GM18873 (cell line): Measurements from ENCODE around the gene HOXC12.

Source experiments
- ATAC-seq: cut with Tn5 transposase; IDR thresholded peaks from one replicate; pipeline ENCODE4 v1.9.1; 2021; ENCODE audit warnings: mild to moderate bottlenecking, moderate library complexity, moderate number of reproducible peaks; ENCODE audit not compliant: unreplicated experiment, low FRiP score

The HOXC12 gene

DNA sequence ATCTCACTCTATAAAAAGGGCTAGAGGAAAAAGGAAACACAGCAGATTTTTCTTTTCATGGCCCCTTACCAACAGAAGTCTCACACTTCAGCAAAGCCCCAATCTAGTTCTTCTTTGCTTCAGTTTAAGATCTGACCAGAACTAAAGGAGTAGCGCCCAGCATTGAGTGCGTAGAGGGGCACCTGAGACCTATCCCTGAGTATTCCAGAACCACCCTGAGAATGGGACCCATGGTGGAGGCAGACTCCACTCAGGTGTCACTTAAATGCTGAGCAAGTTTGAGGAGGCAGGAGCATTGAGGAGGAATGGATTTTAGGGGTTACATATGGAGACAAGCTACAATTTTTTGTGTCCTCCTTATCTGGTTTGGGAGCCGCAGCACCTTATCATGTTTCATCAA, 16.4 kb downstream of the HOXC12 start:
- ATAC-seq = no peak

DNA sequence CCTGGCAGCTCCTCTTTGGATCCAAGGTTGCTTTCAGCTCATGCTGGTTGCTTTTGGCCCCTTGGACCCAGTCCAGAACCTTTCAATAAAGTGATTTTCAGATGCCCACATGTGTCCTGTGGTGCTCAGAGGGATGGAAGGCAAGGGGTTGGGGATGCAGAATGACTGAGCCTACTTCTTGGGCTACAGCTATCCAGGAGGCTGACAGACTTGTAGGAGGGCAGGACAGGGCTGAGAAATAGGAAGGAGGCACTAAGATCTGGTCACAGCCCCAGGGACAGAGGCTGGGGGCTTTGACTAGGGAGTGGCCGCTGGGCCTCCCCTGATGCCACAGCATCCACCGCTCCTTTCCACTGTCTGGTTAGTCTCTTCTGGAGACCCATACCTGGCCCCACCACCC, 17.0 kb downstream of the HOXC12 start:
- no peak for ATAC-seq

DNA sequence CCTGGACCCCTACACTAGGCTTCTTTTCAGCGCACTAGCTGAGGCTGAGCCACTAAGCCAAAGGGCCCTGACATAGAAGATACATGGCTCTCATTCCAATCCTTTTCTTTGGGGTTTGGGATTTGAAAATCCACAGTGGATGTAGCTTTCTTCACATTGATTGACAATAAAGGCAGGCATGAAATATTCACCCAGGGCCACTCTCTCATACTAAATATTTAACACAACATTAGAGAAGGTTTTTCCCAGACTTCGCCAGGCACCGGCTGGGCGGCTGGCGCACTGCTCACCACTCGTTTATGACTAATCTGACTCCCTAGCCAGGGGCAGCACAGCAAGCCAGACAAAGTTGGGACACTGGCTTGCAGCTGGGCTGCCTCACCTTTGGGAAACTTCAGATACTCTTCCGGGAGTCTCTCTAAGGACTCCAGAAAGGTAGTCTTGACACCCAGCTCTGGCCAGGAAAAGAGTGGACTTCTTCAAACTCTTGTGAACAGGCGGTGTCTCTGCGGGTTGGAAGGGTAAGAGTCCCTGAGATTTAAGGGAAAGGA, 17.5 kb downstream of the HOXC12 start:
- ATAC-seq = no peak

DNA sequence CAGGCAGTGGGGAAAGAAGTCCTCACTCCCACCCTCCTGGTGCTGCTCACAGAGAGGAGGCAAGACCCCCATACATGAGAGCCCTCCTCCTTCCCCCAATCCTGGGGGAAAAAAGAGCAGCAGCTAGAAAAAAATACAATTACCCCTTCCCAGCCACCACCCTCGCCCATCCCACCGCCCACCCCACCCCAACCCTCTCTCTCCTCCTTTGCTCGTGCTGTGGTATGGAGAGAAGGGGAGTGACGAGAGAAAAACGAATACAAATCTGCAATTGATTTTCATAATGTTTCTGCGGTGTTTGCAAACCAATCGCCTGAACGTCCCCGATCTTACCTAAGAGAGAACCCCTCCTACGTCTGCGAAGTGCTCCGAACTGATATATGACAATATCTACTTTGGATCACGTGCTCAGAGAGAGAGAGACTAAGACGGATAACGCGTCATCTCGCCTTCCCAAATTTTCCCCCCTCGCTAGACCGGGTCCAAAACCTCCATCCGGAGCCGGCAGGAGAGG, 18.1 kb downstream of the HOXC12 start, which contains the start of gene HOXC11:
Gene HOXC11, plus strand, starts transcription at position 405 of the 514 bp plus-strand sequence. CDS start 116 bp downstream, outside the sequence.
- ATAC-seq = no peak

DNA sequence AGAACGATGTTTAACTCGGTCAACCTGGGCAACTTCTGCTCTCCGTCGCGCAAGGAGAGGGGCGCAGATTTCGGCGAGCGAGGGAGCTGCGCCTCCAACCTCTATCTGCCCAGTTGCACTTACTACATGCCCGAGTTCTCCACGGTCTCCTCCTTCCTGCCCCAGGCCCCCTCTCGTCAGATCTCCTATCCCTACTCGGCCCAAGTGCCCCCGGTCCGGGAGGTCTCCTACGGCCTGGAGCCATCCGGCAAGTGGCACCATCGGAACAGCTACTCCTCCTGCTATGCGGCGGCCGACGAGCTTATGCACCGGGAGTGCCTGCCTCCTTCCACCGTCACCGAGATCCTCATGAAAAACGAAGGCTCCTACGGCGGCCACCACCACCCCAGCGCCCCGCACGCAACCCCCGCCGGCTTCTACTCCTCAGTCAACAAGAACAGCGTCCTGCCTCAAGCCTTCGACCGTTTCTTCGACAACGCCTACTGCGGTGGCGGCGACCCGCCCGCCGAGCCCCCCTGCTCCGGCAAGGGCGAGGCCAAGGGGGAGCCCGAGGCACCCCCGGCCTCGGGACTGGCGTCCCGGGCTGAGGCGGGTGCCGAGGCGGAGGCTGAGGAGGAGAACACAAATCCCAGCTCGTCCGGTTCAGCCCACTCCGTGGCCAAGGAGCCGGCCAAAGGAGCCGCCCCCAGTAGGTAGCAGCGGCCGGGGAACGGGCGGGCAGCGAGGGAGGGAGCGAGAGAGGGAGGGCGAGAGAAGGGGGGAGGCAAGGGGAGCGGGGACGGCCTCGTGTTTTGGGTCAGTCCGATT, 18.7 kb downstream of the HOXC12 start:
- no peak for ATAC-seq

DNA sequence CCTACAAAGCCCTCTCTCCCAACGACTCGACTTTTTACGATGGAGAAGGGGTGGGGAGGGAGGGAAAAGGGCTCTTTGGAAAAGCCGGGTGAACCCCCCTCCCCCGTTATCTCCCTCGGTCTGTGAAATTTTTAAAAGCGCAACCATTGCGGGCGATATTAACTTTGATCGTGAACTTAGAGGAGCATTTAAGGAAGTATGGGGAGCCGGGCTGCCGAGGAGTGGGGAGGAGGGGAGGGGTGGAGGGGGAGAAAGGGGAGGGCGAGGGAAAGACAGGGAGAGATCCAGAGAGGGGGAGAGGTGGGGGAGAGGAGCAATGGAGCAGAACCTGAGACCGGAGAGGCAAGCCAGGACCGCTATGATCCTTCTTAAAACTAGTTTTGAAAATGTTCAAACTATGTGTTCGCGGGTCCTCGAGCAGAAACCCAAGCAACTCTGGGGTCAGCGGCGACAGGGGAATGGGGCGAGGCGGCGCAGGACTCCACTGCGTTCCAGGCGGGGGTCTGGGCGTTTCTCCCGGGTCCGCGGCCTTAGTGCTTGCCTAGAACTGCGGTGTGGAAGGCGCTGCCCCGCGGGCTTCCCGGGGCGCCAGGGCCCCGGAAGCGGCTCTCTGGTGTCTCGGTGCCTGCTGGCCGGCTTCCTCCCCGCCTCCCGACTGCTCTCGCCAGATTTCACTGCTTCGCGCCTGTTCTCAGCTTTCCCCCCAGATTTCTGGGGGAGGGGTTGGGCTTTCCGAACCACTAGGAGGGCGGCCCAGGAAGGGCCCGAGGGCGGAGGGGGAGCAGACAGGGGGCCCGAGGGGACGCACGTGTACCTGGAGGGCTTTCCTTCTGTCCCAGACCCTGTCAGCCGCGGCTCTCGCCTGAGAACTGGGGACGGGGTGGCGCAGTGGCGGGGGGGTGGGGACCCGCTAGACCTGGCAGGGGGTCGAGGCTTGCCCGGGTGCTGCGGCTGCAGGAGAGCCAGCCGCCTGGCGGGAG, 19.7 kb downstream of the HOXC12 start, which contains the start of gene HOTAIR:
Gene HOTAIR, minus strand, starts transcription at position 871 of the 980 bp plus-strand sequence.
- ATAC-seq = no peak

DNA sequence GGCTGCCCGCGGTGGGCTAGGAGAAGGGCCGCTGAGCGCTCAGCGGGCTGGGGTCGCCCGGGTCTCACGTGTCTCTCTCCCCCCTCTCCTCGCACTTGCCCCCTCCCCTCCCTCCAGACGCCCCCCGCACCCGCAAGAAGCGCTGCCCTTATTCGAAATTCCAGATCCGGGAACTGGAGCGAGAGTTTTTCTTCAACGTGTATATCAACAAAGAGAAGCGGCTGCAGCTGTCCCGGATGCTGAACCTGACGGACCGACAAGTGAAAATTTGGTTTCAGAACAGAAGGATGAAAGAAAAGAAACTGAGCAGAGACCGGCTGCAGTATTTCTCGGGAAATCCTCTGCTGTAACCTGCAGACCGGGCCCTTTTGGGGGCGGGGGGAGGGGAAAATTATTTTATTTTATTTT, 20.4 kb downstream of the HOXC12 start:
- ATAC-seq = no peak

DNA sequence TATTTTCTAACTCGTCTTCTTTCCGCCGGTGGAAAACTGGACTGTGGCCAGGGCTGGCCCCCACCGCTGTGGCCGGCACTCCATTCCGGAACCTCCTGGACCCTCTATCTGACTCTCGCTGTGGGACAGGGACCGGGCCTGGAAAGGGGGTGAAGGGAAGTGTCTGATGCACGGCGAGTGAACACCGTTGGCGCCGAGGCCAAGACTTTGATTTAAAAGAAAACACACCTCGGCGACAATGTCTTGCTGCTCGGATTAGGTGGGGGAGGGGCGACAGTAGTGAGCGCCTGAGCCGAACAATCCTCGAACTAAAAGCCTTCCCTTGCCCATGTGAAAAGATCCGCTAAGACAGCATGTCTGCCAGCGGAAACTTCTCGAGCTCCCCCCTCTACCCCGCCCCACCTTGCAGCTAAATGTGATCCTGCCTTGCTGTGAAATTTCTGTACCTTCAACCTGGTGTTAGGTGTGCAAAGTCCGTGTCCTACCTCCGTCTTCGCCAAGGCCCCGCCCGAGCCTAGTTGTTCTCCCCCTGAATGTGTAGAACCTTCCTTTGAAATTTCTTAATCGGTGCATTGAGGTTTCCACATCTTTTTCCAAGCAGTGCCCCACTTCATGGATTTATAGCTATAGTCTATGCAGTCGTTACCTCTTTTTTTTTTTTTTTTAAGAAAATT, 20.9 kb downstream of the HOXC12 start:
- ATAC-seq = no peak

DNA sequence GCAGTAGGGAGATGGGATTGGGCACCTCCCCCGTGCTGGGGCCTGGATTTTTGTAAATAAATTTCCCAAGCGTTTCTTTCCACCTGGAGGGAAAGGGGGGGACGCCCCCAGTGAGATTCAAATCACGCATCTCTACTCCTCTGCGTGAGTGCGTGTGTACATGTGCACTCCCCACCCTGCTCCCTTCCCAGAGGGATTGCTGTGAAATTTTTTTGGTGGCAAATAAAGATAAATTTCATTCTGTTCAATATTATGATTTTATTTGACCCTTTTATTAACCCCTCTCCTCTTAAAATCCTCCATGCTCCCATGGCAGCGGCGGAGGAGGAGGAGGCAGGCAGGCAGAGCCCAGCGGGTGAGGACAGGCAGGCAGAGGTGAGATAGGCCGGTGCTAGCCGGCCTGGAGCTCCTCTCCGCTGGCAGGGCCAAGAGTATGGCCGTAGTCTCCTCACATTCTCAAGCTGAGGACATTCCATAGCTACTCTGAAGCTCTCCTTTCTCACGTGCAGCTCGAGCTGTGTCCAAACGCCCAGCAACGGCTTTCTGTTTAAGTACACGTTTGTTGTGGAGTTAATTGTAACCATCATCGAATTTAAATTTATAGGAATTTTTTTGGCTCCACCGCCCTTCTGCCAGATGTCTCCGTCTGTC, 21.6 kb downstream of the HOXC12 start:
- ATAC-seq = no peak

DNA sequence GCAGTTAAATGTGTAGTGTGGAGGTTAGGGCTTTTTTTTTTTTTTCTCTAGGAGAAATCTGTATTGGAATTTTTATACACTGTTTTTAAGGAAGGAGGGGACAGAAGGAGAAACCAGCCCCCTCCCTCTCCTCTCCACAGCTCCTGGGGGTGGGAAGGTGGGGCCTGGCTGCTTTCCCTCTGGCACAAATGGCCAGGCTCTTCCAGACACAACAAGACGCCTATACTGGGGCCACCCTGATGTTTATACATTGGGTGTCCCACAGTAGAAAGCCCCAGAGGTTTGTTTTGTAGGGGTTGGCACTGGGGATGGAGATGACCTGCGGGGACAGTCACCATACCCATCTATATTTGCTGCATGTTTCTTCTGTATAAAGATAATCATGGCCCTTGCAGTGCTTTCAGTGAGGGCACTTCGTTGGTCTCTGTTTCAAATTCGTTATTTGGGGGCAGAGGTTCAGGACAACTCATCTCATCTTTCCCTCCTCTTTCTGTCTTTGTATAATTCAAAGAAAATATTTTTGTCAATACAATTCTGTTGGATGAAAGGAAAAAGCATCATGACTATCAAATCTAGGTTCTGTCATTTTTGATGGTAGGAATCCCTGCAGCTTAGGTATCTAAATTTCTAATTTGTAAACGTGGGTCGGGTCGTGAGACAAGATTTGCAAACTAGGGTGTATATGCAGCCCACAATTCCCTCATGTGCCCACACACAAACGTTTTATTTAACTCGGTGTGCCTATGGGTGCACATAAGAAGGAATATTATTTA, 22.3 kb downstream of the HOXC12 start:
- no peak for ATAC-seq

DNA sequence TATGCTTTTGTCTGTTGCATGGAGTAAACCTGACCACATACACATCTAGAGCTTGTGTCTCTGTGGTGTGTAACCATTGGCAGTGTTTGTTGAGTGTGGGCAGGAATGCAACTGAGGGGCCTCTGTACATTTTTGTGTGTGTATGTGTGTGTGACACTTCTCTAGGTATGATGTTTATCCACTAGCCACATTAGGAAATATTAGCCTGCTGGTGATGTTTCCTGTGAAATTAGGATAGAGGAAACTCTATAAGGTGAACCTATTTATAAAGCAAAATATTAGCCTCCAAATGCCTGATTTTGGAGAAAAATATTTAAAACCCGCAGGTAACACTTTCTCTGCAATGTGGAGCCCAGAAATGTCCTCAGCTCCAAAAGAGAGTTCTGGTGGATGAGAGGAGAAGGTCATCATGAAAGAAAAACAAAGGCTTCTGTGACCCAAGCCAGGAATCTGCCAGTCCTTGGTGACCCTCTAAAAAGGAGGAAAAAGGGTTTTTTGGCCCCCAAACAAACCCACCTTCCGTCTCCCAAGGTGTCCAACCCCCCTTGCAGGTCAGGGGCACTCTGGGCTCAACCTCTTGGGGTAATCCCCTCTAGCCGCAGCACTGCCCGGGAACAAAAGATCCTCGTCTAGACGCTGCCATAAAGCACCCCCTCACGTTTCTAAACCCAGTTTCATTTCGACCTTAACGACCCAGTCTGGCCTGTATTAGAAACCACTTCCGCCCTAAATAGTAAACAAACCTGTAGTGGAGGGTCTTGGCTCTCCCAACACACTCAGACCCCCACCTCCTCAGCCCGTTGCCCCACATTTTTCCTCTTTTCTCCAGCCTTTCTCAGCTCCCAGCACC, 23.1 kb downstream of the HOXC12 start:
- ATAC-seq = no peak

DNA sequence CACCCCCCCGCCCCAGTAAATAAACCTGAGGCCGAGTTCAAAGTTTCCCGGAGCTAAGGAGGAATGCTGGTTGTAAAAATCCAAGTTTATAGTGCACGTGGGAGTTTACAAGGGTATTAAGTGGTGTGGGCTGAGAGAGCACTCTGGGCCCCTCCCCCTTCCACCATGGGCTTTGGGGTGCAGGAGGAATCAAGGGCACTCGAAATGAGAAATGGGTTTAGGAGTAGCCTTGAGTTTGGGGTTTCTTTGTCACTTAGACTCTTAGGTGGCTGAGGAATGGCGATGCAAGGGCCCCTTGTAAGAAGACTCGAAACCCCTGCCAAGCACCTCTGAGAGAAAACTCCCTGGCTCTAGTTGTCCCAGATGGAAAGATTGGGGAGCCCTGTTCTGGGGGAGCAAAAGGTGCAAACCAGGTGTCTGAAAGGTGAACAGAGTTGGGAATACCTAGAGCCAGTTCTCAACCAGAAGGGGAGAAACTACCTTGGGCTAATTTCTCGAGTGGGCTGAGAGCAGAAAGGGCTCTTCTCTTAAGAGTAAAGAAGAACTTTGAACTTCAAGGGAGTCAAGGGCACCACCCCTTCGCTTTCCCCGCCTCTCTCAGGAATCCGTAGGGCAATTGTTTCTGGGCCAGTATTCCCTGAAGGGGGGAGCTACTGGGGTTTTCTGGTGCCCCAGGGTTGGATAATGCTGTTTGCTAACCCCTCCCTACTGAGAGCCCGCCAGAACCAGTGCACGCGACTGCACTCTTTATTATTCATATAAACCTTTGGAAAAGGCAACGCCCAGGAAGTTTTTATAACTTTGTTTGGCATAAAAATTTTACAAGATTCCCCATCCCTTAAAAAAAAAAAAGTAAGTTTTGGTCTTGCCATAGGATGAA, 24.0 kb downstream of the HOXC12 start:
- ATAC-seq = no peak

DNA sequence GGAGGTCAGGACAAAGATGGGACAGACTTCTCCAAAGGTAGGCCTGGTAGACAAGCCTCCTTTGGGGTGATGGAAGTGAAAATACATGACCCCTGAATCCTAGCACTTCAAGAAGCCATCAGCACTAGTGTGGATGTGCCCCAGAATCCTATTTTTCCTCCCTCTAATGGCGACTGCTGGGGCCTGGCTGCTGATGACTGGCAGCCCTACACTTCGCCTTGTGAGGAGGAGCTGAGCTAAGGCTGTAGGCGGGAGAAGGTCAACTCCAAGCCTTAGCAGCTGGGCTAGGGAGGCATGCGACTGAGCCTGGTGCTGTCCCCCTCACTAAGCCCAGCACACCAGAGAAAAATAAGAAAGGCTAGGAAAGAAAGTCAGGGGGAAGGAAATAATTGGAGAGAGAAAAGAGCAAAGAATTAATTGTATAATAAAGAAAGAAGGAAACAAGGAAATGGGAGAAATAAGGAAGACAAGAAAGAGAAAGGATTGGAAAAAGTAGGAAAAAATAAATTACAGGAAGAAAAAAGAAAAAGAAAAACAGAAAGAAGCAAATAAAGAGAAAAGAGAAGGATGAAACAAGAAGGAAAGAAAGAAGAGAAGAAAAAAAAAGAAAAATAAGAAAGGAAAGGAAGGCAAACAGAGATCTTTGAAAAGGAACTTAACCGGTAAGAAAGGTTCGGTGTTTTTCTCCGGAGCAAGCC, 25.6 kb downstream of the HOXC12 start:
- no peak for ATAC-seq

DNA sequence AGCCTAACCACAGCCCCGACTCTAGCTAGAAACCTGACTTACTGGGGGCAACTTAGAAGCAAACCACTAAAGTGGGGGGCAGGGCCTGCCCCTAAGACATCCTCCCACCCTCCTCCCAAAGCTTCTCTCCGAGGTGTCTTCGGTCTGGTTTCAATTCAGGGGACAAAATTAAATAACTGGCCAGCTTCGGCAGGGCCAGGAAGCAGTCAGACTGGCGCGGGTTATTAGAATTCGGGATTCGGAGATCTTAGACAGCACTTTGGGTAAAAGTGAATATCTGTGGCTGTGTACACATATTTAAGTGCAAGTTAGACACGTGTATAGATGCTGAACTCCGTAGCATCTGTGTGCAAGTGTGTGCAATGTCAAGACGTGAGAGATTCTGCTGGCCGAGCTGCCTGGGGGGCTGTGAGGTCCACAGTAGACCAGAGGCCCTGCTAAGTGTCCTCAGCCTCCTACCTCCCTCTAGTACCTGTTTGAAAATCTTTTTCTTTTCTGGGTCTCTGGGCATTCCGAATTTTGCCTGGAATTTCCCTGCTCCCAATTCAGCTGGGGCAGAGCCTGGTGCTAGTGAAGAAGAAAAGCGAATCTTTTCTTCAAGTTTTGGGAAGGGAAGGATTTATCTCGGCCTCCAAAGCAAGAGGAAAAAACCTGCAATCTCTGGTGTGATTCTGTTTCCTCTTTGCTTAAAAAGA, 26.2 kb downstream of the HOXC12 start:
- no peak for ATAC-seq

DNA sequence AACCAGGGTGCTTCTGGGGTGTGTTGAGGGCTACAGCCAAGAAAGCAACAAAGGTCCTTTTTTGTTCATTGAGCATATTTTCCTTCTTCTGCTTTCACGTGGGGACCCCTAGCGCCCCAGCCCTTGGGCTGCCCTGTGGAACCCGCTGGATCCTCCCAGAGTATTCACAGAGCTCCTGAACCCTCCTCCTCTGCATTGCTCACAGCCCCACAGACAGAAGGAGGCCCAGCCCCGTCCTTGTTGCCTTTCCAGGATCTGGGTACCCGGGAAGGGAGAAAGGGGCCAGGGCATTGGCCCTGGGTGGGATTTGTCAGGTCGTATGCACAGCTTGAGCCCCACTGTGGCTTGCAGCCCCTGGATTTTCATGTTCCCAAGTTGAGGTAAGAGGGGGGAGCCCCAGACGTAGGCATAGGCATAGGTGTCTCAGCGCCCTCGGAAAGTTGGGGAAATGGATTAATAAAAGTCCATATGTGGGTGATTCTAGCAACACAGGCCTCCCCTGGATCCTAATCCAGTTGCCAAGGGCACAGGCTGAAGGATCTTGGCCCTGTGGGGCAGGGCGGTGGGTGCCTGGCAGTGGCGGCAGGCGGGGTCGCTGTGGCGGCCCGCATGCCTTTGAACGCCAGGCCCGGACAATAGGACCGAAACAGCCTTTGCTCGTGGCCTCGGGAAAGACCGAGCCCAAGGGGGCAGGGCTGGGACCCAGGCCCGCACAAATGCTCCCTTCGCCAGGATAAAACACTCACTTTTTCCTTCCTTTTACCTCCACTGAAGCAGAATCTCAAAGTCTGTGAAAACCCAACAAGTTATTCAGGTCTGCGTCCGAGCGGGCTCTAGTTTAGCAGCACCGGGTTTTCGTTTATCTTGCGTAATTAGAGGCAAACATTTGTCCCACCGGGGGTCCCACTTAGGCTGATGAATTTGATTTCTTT, 27.2 kb downstream of the HOXC12 start:
- no peak for ATAC-seq
